NCI-H226 (cell line): Measurements from ENCODE around the gene LGALS3BP.

Experiments used
- DNase-seq: peaks from one replicate; pipeline ENCODE4 v3.0.0-alpha.2; 2015

Gene LGALS3BP

DNA sequence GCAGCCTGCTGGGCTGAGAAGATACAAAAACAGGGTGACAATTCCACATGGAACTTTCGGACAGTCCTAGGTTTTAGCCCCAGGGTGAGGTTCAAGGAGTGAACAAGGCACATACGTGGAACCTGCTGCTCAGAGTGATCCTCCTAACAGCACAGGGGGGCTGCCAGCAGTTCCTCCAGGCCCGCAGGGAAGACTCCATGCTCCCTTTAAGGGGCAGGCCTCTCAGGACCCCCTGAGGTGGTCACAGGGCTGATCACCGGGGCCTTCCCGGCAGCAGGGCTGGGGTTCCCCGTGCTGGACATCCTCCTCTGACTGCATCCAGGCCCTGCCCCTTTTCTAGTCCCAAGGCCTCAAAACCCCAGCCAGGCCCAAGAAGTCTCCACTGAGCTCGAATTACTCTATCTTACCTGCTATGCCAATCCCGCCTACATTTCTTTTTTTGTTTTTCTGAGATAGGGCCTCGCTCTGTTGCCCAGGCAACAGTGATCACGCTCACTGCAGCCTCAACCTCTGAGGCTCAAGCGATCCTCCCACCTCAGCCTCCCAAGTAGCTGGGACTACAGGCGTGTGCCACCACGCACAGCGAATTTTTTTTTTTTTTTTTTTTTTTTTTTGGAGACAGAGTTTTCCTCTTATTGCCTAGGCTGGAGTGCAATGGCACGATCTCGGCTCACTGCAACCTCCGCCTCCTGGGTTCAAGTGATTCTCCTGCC is 19.5 kb upstream of the LGALS3BP start:
- DNase-seq = no peak

DNA sequence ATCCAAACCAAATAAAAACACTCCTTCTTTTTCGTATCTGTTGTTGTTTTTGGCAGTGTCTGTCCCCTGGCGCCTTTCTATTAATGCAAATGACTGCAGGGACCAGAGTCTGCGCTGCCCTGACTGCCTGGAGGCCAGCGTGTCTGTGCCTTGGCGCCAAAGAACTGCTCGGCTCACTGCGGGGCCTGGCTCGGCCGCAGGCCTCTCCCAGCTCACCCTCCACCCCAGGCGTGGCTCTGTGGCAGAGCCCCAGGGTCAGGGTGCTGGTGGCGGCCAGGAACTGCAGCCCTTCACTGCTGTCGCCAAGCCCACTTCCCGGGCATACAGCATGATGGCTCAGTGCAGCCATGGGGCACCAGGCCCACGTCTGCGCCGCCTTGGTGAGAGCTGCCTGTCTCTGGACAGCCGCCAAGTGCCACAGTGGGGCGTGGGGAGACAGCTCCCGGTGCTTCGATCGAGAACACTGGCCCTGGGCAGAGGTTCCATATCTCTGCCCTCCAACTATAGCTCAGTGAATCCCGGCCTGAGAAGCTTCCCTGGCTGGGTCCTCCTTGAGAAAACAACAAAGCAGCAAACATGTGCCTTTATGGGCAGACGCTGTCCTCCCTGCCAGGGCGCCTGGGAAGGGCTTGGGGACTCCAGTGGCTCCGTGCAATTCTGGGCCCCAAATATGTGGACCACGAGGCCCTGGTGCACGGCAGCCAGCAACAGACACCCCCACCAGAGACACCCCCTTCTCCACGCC is 18.8 kb upstream of the LGALS3BP start:
- no peak for DNase-seq

DNA sequence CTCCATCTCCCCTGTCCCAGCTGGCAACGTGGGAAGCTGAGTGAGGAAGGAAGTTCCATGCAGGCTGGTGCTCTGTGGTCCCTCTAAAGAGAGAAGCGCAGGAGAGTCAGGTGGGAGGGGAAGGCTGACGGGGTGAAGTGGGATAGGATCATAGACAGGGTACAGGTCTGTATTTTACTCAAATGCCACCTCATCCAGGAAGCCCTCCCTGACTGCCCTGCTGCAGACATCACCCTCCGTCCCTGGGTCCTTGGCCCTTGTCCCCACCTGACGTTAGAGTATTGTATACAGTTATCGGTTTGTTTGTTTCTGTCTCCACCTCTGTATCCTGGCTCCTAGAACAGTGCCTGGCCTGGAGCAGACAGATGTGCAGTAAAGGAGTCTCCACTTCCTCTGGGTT is 18.2 kb upstream of the LGALS3BP start:
- DNase-seq = no peak

DNA sequence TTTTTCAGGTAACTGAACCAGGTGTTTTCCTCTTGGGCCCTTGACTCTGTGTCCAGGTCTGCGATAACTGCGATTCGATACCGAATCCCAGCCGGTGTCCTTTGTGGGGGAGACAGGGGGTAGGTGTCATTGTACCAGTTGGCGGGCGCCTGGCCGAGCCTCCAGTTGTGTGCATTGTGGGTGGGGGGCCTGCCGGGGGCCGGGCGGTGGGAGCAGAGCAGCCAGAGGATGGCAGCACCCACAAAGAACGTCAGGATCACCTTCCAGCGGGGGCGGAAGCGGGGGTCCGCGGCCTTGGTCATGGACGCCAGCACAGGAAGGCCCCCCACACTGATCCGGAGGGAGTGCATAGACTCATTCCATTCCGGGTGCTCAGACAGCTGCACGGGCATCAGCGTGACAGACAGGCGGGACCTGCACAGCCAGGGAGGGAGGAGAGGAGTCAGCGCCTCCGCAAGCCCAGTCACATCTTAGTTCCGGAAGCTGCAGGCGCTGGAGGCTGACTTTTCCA is 17.6 kb upstream of the LGALS3BP start:
- DNase-seq = no peak

DNA sequence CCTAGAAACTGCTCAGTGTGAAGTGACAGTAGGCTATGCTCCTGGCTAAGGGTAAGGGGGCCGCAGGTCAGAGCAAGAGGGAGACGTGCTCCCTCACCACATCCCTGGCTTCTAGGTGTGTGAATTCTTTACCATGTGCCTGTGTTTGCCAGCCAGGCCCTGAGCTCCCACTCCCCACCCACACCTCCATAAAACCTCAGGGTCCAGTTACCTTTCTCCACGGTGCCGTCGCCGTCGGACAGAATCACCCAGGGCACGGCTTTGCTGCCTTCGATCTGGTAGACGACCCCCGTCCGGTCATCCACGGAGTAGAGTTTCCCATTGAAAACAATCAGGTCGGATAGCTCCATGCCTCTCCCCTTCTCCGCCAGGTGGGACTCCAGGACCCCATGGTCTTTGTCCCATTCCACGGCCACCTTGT is 17.1 kb upstream of the LGALS3BP start:
- DNase-seq = no peak

DNA sequence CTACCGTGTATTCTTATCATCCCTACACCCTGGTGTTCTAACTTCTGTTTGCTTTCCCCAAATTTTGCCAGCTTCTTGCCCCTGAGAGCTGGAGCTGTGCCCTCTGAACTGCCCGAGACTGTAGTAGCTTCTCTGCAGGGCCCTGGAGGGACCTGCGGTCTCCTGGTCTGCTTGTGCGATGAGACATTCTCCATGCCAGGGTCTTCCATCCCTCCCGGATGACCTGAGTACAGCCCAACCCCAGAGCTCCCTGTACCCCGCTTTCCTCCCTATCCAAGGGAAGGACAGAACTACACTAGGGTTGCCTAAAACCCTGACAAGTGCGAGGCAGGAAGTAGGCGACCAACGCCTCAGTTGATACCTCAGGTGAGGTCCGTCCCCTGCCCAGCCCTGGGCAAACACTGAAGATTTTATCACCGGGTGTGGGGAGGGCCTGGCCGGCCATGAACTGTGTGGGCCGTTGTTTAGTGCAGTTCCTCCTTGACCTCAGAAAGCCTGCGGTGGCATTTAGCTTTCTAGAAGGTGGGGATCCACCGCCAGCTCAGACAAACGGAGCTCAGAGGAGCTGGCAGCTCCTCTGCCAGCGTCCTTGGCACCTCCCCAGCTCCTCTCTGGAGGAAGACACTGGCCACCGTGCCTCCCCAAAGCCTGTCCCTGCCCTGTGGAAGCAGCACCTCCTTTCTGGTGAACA is 16.2 kb upstream of the LGALS3BP start:
- DNase-seq = no peak

DNA sequence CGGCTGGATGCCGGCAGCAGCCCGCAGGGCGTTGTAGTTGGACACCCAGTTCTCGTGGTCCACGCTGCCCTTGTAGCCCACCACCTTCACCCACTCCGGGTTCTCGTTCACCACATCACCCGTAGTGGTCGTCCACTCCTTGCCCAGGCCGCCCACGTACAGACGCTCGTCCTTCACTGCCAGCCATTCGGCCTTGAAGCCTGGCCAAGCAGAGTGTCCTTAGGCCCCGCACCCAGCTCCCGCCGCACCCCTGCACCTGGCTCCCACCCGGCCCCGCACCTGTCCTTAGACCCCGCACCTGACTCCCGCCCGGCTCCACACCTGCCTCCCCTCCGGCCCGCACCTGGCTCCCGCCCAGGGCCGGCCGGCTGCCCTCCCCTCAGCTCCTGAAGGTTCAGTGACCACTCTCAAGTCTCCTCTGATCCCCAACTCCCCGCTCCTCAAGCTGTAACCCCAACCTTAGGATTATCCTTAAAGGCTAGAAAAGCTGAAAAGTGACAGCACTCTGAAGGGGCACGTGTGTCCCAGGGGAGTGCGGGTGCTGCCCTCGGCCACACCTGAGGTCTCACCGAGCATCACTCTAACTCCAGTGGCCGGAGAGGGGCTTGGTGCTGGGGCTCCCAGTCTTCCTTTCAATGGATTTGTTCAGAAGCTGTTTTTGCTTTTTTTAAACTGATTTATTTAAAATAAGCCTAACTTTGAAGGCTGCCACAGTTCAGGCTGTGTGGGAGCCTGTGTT is 15.5 kb upstream of the LGALS3BP start:
- DNase-seq = no peak

DNA sequence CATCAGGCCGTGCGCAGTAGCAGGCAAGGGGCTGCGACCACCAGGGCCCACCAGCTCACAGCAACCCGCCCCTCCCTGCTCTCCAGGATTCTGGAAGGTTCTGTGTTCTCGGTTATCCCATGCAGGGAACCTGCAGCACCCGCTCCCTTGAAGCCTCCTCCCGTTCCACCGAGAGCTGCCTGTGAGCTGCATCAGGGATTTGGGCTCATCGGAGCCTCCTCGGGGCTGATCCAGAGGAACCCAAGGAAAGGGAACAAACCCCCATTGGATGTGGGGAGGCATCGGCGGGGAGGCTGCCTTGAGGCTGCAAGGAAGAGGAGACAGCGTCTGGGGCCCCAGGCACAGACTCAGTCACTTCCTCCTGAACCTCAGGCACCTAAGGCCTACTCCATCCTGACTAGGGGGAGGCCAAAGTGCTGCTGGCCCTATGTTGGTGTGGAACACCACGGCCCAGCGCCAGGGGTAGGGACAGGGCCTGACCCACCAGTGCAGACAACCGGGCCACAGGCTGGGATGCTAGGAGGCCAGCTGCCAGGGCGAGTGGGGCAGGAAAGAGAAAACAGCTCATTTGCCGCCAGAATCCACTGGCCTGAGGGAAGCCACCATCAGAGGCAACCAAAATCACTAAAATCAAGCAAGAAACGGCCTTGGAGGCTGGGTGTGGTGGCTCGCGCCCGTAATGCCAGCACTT is 14.4 kb upstream of the LGALS3BP start:
- DNase-seq = no peak

DNA sequence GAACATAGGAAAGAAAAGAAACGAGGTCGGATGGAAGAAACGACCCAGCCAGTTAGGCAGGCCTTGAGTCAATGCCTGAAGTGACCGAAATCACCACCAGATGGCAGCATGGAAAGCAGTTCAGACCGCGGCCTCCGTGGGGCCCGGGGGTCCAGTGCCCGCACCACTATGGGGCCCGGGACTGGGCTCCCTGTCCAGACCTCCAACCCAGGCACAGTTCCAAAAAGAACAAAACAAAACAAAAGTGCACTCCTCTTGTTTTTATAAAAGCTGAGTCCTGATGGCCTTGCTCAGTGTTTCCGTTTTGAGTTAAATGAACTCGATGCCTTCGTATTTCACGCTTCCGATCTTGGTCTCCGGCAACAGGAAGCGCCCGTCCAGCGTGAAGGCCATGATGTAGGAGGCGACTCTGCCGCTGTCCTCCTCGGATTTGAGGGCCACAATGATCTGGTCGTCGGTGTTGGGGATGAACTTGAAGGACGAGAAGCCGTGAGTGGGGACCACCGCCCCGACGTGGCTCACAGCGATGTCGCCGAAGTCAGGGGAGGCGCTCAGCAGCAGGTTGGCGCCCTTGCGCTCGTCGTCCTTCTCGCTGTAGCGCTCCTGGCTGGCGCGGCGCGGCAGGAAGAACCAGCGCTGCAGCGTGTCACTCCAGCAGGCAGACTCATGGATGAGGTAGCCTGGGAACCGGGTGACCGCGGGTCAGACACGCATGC is 13.7 kb upstream of the LGALS3BP start:
- DNase-seq = no peak

DNA sequence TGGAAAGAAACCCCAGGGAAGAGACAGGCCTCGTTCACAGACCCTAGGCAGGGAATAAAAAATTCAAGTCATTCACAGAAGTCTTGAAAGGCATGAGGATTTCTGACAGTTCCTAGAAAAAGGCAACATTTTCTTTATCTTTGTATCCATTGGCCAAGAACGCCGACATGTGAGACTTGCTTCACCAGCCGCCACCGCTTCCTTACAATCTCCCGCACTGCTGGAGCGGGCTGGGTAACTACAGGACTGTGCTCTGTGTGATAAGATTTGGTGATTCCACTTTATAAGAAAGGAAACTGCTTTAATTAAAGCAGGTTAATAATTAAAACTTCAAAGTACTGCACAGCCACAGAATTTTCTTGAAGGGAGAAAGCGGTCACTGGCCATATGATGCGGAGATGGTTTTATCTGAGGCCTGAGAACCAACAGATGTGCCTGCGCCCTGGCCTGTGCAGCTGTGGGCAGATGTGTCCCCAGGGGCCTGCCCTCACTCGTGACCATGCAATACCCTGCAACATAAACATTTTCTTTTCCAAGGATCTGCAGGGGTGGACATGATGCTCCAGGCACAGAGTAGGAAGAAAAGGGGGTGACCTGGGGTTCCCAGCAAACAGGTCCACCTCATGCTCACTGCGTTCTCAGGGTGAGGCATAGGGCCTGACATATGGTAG is 13.0 kb upstream of the LGALS3BP start:
- no peak for DNase-seq

DNA sequence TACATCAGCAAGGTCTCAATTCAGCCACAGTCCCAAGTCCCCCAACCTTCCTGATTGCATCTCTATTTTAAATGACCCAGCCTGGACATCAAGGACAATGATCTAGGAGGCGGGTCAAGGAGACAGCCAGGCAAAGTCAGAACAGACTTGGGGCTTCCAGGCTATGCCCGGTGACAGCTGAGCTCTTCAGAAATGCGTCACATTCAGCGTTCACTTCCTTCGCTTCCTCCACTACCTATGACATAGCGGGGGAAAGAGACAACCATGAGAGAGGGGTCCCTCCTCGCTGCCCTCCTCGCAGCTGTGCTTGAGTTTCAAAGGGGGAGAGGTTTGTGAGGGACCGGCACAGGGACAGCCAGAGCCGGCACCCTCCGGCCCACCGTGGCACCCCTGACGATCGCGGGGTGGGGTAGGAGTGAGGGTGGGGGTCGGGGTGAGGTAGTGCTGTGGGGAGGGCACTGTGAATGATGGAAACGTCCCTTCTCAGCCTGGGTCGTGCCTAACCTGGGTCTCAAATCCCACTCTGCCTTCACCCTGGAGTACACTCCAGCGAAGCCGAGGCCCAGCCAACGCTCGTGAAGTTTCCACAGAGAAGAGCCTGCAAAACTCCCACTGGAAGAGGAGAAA is 12.3 kb upstream of the LGALS3BP start:
- no peak for DNase-seq

DNA sequence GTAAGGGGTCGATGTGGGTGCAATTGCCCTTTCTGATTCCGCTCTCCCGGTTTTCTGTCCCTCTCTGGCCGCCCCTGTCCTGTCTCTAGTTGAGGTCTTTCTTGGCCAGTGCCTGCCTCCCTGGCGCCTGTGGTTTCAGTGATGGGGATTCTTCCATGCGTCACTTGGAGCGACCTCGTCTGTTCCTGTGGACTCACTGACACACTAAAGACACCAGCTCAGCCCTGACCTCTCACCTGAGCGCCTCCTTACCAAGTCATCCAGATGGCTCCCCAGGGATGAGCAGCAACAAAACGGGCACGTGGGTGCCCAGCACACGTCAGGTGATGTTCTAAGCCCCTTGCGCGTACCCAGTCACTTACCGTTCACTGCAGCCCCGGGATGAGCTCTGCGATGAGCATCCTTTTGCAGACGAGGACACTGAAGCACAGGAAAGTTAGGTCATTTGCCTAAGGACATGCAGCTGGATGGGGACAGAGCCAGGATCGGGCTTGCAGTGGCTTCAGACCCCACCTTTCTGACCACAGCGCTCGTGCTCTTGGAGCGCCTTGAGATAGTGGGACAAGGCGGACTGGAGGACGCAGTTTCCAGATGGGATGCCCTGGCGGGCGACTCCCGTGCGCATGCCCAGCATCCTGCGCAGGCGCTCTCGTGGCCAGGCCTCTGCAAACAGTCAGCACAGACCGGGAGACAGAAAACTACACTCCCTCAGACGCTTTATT is 11.5 kb upstream of the LGALS3BP start:
- no peak for DNase-seq

DNA sequence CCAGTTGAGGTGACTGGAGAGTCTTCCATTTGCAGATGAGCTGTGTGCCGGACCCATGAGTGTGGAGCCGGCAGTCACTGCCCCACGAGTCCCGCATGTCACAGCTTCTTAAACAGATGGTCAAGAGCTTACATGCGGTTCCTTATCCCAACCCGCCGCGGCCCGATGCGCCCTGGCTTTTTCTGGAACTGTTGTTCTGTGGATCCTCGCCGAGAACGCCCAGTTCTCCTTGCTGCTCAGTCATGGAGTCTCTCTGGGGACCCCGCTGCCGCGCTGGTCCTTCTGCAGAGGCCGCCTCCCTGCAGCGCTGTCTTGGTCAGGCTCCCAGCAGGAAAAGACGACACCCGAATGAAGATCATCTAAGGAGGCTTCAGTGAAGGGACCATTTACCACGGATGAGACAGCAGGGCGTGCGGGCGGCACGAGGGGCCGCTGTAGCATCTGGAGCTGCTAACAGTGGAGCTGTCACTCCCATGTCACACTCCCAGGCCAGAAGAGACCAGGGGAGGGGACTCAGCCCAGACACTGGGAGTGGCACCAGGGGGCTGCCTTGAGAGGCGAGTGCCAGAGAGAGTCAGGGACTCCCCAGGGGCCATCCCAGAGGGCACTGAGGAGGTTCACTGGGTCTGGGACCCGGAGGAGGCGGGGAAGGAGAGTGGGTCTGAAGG is 10.8 kb upstream of the LGALS3BP start:
- no peak for DNase-seq

DNA sequence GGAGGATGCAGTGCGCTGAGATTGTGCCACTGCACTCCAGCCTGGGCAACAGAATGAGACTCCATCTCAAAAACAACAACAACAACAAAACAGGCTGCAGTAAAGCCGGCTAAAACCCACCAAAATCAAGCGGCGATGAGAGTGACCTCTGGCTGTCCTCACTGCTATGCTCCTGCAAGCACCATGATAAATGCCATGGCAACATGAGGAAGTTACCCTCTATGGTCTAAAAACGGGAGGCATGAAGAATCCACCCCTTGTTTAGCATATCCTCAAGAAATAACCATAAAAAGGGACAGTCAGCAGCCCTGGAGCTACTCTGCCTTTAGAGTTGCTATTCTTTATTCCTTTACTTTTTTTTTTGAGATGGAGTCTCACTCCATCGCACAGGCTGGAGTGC is 8.4 kb upstream of the LGALS3BP start:
- no peak for DNase-seq

DNA sequence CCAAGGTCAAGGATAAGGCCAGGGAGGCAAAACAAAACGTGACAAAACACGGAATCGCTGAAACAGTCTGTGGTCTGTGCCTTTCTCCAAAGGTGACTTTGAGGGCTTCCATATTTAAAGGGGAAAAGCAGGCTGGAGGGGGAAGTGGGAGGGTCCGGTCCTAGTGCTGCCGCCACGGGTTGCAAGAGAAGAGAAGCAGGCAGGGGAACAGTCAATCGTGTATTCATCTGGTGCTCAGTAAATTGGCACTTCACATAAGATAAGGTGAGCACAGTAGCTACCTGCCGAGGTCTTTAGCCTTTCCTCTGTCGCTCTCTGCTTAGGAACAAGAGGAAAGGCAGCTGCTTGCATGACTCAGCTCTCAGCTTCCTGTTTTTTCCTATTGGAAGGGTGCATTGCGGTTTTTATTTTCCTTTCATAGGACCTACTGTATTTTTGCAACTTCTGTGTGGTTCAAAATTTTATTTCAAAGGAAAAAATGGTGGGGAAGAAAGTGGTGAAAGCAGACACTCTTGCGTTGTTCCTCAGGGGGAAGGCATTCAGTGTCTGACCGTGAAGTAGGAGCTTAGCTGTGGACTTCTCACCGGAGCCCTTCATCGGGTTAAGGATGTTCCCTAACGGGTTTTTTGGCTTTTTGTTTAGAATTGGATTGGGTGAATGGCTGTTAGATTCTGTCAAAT is 7.1 kb upstream of the LGALS3BP start:
- peak; percentile 33 for DNase-seq

DNA sequence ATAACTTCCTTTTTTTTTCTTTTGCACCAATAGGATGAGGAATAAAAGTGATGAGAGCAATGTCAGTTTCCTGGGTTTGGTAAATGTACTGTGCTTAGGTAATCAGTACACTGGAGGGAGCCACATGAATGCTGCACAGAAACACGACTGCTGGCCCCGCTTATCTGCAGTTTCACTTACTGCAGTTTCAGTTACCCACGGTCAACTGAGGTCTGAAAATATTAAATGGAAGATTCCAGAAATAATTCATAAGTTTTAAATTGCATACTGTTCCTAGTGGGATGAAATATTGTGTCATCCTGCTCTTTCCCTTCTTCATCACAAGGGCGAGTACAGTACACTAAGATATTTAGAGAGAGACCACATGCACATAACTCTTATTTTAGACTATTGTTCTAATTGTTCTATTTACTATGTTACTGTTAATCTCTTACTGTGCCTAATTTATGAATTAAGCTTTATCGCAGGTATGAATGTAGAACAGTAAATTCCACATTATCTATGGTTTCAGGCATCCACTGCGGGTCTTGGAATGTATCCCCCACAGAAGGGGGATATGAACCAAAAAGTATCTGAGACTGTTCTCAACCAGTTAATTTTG is 6.4 kb upstream of the LGALS3BP start:
- DNase-seq = no peak

DNA sequence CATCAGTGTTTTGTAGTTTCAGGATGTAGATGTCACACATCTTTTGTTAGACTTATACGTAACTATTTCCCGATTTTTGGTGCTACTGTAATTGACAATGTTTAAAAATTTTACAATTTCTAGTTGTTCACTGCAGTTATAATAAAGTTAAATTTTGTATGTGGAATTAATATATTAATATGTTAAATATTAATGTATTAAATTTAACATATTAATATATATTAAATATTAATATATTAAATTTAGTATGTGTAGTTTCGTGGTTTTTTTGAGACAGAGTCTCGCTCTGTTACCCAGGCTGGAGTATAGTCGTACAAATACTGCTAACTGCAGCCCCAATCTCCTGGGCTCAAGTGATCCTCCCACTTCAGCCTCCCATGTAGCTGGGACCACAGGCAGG is 5.7 kb upstream of the LGALS3BP start:
- no peak for DNase-seq
